SKM-1 treated with dmso at 0.1 percent for 144 hours (cell line): ENCODE results near the gene PPP1CB.
"Not testable (repeated sequence)": the region's sequence is repeated elsewhere in the genome, so short reads cannot be mapped to it uniquely, and the experiment has no call there.

Experiments
- DNase-seq: peaks from one replicate; lab custom pipeline; 2025; ENCODE audit not compliant: unreplicated experiment; lab: John Stamatoyannopoulos, UW

Gene PPP1CB

DNA sequence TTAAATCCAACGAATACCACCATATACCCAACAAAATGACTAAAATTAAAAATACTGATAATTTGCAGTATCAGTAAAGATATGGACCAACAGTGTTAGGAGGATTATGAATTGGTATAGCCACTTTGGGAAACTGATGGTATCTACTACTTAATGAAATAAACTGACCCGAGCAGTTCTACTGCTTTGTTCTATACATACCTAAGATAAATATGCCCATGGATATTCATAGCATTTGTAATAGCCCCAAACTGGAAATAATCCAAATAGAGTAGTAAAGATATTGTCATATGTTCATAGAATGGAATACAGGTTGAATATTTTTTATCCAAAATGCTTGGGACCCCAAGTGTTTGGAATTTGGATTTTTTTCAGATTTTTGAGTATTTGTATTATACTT, 20.7 kb downstream of the PPP1CB start:
- no peak for DNase-seq

DNA sequence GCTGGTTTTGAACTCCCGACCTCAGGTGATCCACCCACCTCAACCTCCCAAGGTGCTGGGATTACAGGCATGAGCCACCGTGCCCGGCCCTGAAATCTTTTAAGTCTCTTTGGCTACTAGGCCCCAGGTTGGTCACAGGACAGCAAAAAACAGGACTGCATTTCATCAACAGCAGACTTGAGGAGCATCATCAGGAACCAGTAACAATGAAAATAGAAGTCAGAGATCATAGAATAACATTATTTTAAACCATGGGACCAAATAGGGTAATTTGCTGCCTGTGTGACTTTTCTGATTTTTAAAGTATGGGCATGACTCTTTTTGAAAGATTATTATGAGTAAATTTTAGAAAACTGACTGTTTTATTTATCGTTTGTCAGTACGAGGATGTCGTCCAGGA, 24.8 kb downstream of the PPP1CB start:
- DNase-seq, result no peak

DNA sequence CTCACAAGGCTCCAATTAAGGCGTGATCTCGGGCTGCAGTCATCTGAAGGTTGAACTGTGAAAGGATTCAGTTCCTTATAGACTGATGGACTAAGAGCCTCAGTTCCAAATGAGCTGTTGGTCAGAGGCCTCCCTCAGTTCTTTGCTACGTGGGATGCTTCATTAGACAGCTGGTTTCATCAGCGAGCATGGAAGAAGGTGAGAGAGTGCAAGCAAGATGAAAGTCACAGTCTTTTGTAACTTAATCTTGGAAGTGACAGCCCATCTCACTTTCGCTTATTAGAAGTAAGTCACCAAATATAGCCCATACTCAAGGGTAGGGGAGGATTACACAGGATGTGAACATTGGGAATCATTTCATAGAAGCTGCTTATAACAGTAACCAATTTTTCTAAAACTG, 26.8 kb downstream of the PPP1CB start:
- no peak for DNase-seq

DNA sequence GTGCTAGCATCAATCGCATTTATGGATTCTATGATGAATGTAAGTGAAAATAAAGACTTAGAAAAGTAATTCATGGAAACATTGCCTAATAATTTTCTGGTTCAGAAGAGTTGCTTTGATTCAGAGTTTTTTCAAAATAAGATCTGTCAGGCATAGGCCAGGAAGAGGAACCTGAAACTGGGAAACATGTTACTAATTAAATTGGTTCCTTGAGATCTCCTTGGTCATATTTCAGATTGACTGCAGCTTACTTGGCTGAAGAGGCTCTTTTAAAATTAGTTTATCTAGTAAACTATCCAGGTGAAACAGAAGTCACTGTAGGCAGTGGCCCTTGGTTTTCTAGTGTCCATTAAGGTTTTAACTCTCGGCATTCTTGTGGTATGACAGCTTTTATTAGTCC, 27.4 kb downstream of the PPP1CB start:
- no peak for DNase-seq

DNA sequence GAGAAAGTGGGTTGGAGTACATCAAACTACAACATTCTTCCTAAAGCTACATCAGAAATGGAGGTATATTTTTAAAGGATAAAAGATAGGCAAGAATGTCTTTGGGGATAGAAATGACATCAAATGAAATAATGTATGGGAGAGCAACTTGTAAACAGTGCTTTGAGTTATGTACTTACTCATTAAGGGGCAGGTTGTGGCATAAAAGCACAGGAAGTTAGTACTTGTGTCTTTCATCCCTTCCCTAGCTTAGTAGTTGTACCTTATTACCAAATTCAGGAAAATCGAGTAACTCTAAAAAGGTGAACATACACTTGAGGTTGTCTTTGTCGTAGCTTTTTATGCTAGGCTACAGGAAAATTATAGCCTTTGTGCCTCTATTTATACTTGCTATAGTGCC, 28.9 kb downstream of the PPP1CB start:
- DNase-seq, result no peak

DNA sequence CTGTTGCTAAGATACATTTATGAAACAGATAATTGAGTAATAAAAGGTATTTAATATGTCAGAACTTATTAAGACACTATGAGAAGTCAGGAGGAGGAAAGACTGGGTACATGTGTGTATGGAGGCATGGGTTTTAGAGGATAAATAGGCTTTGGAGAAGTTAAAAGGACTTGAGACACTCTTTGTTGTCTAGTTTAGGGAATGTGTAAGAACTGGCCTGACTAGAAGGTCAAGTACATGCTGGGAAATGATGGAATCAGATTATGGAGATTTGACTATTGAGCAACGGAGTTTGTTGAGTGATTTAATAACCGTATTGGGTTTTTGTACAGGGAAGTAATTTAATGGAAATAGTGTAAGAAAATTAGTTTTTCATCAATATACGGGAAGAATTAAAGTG, 30.8 kb downstream of the PPP1CB start:
- no peak for DNase-seq

DNA sequence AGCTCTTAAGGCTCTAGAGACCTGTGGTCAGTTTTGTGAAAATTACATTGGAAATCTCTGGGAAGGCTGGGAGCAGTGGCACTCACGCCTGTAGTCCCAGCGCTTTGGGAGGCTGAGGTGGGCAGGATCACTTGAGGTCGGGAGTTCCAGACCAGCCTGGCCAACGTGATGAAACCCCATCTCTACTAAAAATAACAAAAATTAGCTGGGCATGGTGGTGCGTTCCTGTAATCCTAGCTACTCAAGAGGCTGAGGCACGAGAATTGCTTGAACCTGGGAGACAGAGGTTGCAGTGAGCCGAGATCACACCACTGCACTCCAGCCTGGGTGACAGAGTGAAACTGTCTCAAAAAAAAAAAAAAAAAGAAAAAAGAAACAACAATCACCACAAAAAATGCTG, 32.9 kb downstream of the PPP1CB start:
- not testable (repeated sequence) for DNase-seq

DNA sequence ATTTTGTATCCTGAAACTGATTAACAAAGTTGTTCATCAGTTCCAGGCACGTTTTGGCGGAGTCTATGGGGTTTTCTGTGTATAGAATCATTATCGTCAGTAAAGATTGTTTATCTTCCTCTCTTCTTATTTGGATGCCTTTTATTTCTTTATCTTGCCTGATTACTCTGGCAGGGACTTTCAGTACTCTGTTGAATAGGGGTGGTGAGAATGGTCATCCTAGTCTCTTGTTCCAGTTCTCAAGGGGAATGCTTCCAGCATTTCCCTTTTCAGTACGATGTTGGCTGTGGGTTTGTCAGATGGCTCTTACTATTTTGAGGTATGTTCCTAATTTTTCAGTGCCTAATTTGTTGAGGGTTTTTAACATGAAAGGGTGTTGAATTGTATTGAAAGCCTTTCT, 45.0 kb downstream of the PPP1CB start:
- DNase-seq, result no peak

DNA sequence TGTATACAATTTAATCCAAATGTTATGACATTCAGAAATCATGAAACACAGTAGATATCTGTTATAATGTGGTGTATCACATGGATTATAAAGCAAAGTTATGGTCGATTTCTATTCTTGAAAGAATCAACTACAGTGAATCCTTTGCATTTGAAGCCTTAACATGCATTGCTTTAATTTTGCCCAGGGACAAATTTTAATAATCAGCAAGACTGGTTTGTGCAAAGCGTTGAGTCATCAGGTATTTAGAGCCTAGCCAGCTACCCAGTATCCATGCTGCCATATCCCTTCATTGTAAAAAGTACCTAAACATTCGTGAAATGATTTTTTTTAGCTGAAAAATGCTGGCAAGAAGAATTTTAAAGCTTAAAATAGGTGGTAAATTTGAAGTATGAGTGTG, 50.1 kb downstream of the PPP1CB start:
- DNase-seq, result no peak

DNA sequence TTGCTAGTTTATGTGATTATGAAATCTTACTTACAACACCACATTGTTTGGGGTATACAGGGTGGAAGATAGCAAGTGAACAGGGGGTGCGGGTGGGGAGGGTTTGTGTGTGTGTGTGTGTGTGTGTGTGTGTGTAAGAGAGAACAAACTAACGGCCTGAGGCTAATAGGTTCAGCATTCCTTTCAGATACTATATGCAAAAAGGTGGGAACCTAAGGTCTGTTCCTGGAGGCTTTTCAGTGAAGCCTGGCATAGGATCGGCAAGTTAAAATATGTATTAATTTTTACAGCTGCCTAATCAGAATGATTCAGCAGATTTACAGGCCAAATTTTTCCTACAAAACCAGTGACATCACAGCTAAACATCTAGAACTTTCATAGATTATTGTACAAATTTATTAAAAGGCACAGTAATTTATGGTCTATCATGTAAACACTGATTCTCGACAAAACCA, 51.4 kb downstream of the PPP1CB start:
- no peak for DNase-seq

DNA sequence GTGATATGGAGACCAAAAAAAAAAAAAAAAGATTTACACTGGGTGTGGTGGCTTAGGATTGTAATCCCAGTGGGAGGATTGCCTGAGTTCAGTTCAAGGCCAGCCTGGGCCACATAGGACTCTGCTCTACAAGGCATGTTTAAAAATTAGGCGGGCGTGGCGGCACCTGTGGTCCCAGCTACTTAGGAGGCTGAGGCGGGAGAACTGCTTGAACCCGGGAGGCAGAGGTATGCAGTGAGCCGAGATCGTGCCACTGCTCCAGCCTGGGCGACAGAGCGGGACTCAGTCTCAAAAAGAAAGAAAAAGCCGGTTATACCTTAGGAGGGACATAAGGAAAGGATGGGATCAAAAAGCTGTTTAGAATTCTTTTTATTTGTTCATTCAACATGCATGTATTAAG, 58.3 kb downstream of the PPP1CB start:
- DNase-seq, result no peak

DNA sequence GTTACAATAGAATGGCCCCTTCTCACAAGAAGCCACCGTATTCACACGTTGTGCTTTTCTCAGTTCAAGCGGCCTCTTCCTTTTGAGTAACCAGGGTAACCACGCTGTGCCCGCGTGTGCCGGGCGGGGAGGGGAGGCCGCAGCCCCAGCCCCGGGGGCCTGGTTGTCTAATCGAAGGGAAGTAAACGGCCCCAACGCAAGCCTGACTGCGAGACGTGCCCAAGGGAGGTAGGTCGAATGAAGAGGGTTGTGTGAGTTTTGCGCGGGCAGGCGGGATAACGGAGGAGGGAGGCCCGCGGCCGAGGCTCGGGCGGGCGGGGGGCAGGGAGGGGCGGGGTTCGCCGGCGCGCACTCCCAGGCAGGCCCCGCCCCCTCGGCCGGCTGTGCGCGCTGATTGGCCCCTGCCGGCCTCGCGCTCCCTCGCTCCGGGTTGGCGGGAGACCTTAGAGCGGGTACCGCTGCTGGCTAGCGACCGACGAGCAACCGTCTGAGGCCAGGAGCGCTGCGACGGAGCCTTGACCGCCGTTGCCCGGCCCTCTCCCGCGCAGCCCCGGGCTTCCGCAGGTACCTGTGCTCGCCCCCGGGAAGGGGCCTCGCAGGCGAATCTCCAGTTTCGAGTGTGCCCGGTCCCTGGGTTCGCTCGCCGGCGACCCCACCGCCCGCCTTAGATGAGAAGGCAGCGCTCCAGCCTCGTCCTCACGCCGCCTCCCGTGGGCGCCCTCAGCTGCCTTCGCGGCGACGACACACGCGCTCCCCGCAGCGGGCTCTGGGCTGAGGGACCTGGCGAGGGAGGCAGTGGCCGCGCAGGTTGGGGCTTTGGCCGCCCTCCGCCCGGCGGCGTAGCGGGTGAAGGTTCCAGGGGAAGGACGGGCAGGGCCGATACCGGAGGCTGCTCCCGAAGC, 59.0 kb downstream of the PPP1CB start, which contains the start of gene SPDYA:
Gene SPDYA, plus strand, starts transcription at position 451 of the 902 bp plus-strand sequence. CDS start 5,181 bp downstream, outside the sequence.
- DNase-seq, result peak; percentile 82

DNA sequence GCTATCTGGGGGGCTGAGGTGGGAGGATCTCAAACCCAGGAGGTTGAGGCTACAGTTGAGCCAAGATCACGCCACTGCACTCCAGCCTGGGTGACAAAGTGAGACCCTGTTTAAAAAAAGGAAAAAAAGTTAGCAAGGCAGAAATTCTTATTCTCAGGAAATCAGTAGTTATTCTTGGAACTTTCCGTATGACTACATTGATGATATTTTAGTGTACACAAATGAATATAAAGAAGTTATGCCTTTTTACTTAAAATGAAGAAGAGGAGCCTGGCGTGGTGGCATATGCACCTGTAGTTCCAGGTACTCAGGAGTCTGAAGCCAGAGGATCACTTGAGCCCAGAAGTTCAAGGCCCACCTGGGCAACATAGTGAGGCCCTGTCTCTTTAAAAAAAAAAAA, 66.4 kb downstream of the PPP1CB start:
- DNase-seq, result no peak

DNA sequence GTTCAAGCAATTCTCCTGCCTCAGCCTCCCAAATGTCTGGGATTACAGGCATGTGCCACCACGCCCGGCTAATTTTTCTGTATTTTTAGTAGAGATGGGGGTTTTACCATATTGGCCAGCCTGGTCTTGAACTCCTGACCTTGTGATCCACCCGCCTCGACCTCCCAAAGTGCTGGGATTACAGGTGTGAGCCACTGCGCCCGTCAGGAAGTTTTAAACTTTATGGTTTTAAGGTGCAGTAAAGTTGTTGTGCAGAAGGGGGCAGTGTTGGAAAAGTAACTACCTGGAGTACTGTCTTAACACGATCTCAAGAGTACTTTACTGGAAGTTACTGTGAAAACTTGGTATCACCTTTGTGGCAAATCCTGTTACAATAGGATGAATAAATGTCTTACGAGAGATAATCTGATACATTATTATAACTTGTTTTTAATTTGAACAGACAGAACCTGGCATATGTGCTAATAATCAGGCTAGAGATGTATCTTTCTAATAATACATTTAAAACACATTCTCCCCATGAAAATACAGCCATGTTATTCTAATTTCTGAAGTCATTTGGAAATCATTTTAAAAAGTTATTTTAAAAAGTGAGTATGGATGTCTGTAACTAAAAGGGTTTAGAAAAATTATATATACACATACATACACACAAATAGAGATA, 69.8 kb downstream of the PPP1CB start:
- peak; percentile 53 for DNase-seq

DNA sequence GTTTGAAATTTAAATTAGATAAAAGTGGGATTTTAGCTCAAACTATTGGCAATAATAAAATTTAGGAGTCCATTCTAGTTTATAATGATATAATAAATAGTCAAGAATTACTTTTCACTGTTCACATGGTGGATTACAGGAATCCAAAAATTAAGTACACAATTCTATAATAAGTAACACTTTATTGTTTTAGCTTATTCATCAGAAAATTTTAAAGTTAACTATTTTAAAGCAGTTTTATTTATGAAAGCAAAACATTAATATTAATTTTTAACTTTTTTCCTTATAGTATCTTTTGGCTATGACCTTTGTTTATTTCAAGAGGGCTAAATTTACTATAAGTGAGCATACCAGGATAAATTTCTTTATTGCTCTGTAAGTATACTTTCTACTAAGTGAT, 70.4 kb downstream of the PPP1CB start:
- no peak for DNase-seq

DNA sequence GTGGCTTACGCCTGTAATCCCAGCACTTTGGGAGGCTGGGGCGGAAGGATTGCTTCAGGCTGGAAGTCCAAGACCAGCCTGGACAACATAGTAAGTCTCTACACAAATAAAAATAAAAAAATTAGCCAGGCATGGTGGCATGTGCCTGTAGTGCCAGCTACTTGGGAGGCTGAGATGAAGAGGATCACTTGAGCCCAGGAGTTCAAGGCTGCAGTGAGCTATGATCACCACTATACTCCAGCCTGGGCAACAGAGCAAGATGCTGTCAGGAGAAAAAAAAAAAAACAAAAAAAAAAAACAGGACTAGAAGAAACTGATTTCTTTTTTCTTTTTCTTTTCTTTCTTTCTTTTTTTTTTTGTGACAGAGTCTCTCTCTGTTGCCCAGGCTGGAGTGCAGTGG, 72.6 kb downstream of the PPP1CB start:
- DNase-seq, result no peak

DNA sequence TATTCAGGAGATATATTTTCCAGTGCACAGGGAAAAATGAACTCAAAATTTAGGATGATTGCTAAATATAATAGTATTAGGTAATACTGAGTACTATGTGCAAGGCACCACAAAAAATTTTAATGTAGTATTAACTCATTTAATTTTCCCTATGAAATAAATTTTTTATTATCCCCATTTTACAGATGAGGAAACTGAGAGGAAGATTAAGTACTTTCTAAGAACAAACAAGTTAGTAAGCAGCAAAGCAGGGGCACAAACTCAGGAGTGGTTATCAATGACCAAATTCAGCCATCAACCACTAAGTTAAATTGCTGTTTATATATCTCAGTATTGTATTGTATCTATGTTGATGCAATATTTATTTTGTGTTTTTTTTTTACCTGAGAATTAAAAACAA, 73.2 kb downstream of the PPP1CB start:
- no peak for DNase-seq

DNA sequence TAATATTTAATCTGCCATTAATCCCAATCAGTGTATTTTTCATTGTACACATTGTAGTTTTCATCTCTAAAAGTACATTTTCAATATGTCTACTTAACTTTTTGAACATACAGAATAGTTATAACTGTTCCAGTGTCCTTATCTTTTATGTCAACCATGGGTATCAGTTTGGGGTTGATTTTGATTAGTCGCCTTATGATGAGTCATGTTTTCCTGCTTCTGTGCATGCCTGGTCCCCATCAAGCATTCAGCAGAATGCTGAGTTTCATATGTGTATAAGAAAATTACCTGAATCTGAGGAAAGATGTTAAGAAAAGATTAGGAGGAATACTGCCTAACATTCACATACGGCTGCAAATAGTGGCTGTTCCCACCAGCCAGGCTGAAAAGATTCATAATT, 76.8 kb downstream of the PPP1CB start:
- DNase-seq, result no peak

DNA sequence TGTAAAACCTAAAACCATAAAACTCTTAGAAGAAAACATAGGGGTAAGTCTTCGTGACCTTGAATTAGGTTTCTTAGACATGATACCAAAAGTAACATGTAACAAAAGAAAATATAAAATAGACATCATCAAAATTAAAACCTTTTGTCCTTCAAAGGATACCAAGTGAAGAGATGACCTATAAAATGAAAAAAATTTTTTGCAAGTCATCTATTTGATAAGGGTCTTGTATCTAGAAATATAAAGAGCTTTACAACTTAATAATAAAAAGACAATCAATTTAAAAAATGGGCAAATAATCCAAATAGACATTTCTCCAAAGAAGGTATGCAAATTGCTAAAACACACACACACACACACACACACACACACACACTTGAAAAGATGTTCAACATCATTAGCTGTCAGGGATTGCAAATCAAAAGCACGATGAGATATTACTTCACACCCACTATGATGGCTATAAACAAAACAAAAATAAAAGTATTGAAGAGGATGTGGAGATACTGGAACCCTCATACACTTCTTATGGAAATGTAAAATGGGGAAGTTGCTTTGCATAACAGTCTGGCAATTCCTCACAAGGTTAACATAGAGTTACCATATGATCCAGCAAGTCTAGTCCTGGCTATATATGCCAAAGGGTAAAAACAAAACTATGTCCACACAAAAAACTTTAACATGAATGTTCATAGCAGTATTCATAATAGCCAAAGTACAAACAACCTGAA, 82.3 kb downstream of the PPP1CB start:
- peak; percentile 17 for DNase-seq

DNA sequence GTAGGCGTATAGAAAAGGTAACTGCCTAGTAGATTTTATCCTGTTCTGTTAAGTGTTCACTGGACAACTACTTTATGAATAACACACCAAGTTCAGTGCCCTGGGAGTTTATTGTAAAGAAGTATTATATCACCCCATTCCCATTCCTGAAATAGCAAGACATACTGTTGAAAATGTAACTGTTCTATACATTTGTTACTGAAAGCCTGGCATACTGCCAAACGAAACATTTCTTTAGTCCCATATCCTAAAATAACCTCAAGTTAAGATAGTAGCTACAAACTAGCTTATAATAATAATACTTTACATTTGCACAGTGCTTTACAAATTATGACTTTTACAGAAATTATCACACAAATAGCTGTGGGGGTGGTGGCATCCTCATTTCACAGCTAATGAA, 84.2 kb downstream of the PPP1CB start:
- DNase-seq, result no peak

DNA sequence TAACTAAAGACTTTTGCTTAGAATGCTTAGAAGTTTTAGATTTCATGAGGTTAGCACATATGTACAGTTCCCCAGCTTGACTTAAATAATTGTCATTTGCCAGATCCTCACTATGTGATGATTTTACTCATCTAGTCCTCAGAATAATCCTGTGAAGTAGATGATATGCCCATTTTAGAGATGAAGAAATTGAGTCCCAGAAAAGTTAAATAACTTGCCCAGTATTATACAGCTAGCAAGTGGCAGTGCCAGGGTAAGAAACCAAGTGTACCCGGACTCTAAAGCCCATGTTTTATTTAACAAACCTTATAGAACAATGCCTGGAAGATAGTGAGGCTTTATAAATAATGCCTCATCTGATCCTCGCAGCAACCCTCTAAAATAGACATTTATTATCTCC, 87.3 kb downstream of the PPP1CB start:
- DNase-seq, result no peak

DNA sequence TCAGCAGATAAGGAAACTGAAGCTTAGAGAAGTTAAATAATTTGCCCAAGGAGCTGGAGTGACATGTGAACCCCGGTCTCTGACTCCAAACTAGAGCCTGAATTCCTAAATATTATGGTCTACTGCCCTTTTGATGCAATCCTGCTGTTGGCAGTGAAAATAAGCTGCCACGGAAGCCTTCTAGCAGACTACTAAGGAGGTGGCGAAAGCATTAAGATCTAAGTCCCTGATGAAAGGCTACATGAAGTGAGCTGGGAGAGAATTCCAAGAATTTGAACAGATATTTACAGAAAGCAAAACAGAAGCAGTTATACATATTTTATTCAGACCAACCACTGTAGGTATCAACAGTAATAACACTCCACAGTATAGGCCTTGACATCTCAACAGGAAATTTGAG, 90.4 kb downstream of the PPP1CB start:
- DNase-seq, result no peak
